K562 (cell line): ENCODE results near the gene KYAT1. TPM values are rescaled to one million over a fixed set of nuclear protein-coding genes. Genes with fewer than 3 reads are reported as not detected.

ENCODE experiments used
- ARNT ChIP-seq, 2 experiments: fragments of 450-650 bp; IDR thresholded peaks; 2 replicates each; pipeline ENCODE4 v1.6.1; 2016; ENCODE audit warnings: mild to moderate bottlenecking in 1 of 2
- CHD1 ChIP-seq: fragments of 200-600 bp; sonication (generic); IDR thresholded peaks from one replicate; pipeline ENCODE4 v1.6.1; 2012; ENCODE audit warnings: mild to moderate bottlenecking, moderate library complexity, low read length, inconsistent platforms
- EP300 ChIP-seq: IDR thresholded peaks from 2 replicates; pipeline ENCODE4 v1.6.1; 2012; ENCODE audit warnings: low read length, improper control_type of control experiment
- ETV1 ChIP-seq: fragments of 450-650 bp; conservative IDR thresholded peaks from 2 replicates; pipeline ENCODE4 v1.6.1; 2016; ENCODE audit warnings: missing genetic modification characterization, control low read depth, low read depth, missing compliant biosample characterization
- MECOM ChIP-seq: fragments of 250-450 bp; sonication (Bioruptor Pico); IDR thresholded peaks from 2 replicates; pipeline ENCODE4 v1.8.0; 2022; ENCODE audit warnings: inconsistent platforms
- MTA3 ChIP-seq: fragments of 450-650 bp; formaldehyde crosslinking; IDR thresholded peaks from 2 replicates; pipeline ENCODE4 v1.6.1; 2017; ENCODE audit warnings: mild to moderate bottlenecking, borderline replicate concordance
- NELFE ChIP-seq: IDR thresholded peaks from 2 replicates; pipeline ENCODE4 v1.6.1; 2011; ENCODE audit warnings: mild to moderate bottlenecking; ENCODE audit not compliant: insufficient read depth, insufficient read length
- NFIX ChIP-seq: fragments of 250-450 bp; sonication (Bioruptor Pico); IDR thresholded peaks from 2 replicates; pipeline ENCODE4 v1.4.0; 2020; ENCODE audit warnings: low read depth, mild to moderate bottlenecking, moderate library complexity
- NRF1 ChIP-seq, 2 experiments: fragments of 450-650 bp; IDR thresholded peaks in 1 of 2; conservative IDR thresholded peaks in 1 of 2; 2 replicates each; pipeline ENCODE4 v1.6.1; 2014; ENCODE audit warnings: mild to moderate bottlenecking in 2 of 2
- RBFOX2 ChIP-seq: fragments of 200-400 bp; formaldehyde crosslinking; IDR thresholded peaks from 2 replicates; pipeline ENCODE4 v1.6.1; 2017; ENCODE audit warnings: low read depth, mild to moderate bottlenecking, low read length, moderate library complexity
- RBM34 ChIP-seq: fragments of 200-400 bp; formaldehyde crosslinking; IDR thresholded peaks from 2 replicates; pipeline ENCODE4 v1.6.1; 2018; ENCODE audit warnings: low read length, borderline replicate concordance; ENCODE audit not compliant: insufficient read depth
- TAL1 ChIP-seq: fragments of 450-650 bp; IDR thresholded peaks from 2 replicates; pipeline ENCODE4 v1.6.1; 2016; ENCODE audit warnings: mild to moderate bottlenecking
- TSC22D4 ChIP-seq: fragments of 450-650 bp; IDR thresholded peaks from 2 replicates; pipeline ENCODE4 v1.6.1; 2016; ENCODE audit warnings: missing genetic modification characterization, missing biosample characterization, control low read depth
- ZBTB8A ChIP-seq: fragments of 450-650 bp; IDR thresholded peaks from 2 replicates; pipeline ENCODE4 v1.6.1; 2018; ENCODE audit warnings: mild to moderate bottlenecking, moderate library complexity; ENCODE audit not compliant: partially characterized antibody
- ZNF146 ChIP-seq: IDR thresholded peaks from one replicate; pipeline ENCODE4 v1.6.1; 2018; ENCODE audit warnings: missing compliant biosample characterization; ENCODE audit not compliant: unreplicated experiment
- ZNF174 ChIP-seq: fragments of 250-450 bp; sonication (Bioruptor Pico); IDR thresholded peaks from 2 replicates; pipeline ENCODE4 v1.4.0; 2020; ENCODE audit warnings: mild to moderate bottlenecking
- ZNF354B ChIP-seq: fragments of 250-450 bp; sonication (Bioruptor Pico); IDR thresholded peaks from 2 replicates; pipeline ENCODE4 v1.4.0; 2020
- ZNF584 ChIP-seq: fragments of 200-800 bp; sonication (Bioruptor generic); IDR thresholded peaks from 2 replicates; pipeline ENCODE4 v1.6.1; 2016; ENCODE audit warnings: low read depth, mild to moderate bottlenecking, missing genetic modification characterization, missing compliant biosample characterization
- polyA plus RNA-seq, 8 experiments: library from polyadenylated mRNA; depleted of rRNA in 4 of 8; stranded (reverse) in 5 of 8; unstranded in 3 of 8; fragments of >200 nt; fragmentation: Nextera tagmentation in 2 of 8; fragmentation: Illumina TruSeq in 1 of 8; extraction: Ambion mirVana in 2 of 8; extraction: Trizol in 1 of 8; gene quantifications; 2 replicates each; pipeline versions ENCODE4 v1.2.1 to v1.2.3, GENCODE V29; 2011 to 2014; ENCODE audit warnings: inconsistent platforms in 1 of 8, missing spikeins in 1 of 8
- total RNA-seq, 7 experiments: library from RNA; depleted of rRNA in 6 of 7; stranded (reverse); fragments of >200 nt in 6 of 7; fragmentation: Illumina TruSeq in 2 of 7; extraction: Trizol in 2 of 7; gene quantifications; 2 replicates each; pipeline versions ENCODE4 v1.2.1 to v1.2.3, GENCODE V29; 2011 to 2021; ENCODE audit warnings: low replicate concordance in 1 of 7
- TF ChIP-seq, protein P1 (sequence below): fragments of 150-350 bp; conservative IDR thresholded peaks from 2 replicates; pipeline ENCODE4 v1.6.1; 2014; ENCODE audit warnings: low read length
- TF ChIP-seq, protein P2 (sequence below), 2 experiments: fragments of 150-350 bp in 1 of 2; IDR thresholded peaks; 2 replicates each; pipeline ENCODE4 v1.6.1; 2012 to 2016; ENCODE audit warnings: low read depth in 2 of 2, low read length in 2 of 2, mild to moderate bottlenecking in 1 of 2, moderate library complexity in 1 of 2
- TF ChIP-seq, protein P3 (sequence below): sonication (generic); formaldehyde crosslinking; IDR thresholded peaks from 2 replicates; pipeline ENCODE4 v1.9.0; 2022; ENCODE audit warnings: mild to moderate bottlenecking, missing genetic modification reagents

The KYAT1 gene
- total and polyA plus RNA-seq, 9 of the 15 experiments (the other 6 are each of a cell fraction or from before 2014, with no cell fraction given), result 6.4 to 16.8 (median 11.1) TPM

DNA sequence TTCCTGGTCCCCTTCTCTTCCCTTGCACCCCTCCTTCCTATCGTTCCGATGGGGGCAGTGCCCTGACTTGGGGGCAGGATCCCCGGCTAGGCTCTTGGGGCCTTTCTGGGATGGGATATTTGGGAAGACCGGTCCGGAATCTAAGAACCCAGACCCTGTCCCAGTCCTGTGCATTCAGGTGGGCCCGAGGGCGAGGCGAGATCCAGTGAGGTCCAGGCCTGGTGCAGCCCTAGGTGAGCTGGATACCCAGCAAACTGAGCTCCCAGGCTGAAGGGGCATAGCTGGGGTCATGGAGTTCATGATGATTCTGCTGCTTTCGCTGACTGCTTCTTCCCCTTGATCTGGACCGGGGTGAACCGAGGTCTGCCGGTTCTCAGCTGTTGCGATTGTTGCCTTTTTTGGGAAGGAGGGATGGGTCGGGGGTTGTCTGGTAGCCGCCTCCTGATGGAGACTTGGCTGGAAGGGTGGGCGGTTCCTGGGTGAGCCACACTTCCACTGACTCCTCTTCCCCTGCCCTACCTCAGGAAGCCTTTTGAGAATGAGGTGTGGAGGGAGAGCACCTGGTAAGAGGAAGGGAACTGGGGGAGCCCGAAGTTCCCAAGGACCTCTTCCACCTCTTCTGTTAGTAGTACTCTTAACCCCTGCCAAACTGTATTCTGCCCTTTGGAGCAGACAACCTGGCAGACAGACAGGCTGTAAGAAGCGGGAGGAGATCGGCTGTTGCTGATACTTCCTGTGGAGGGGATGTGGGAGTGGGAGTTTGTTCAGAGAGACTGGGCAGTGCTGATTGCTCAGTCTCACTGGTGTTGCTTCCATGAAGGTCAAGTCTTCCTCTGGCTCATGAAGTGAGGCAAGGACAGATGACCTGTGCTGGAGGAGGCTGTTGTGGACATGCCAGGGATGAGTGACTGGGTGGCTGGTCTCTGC is 1.2 kb upstream of the KYAT1 start (continued):
- TF ChIP-seq, protein P1, sequence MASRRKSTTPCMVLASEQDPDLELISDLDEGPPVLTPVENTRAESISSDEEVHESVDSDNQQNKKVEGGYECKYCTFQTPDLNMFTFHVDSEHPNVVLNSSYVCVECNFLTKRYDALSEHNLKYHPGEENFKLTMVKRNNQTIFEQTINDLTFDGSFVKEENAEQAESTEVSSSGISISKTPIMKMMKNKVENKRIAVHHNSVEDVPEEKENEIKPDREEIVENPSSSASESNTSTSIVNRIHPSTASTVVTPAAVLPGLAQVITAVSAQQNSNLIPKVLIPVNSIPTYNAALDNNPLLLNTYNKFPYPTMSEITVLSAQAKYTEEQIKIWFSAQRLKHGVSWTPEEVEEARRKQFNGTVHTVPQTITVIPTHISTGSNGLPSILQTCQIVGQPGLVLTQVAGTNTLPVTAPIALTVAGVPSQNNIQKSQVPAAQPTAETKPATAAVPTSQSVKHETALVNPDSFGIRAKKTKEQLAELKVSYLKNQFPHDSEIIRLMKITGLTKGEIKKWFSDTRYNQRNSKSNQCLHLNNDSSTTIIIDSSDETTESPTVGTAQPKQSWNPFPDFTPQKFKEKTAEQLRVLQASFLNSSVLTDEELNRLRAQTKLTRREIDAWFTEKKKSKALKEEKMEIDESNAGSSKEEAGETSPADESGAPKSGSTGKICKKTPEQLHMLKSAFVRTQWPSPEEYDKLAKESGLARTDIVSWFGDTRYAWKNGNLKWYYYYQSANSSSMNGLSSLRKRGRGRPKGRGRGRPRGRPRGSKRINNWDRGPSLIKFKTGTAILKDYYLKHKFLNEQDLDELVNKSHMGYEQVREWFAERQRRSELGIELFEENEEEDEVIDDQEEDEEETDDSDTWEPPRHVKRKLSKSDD, result no peak
- TF ChIP-seq NFIX (no peak), ZNF584 (CRISPR knock-in tag) (no peak), ZBTB8A (no peak), EP300 (peak; percentile 42; the same call in 1 of the 2 replicates), ETV1 (peak; percentile 31; the same call in 1 of the 2 replicates), TSC22D4 (tag) (no peak), CHD1 (no peak), ZNF174 (CRISPR knock-in tag) (no peak), ARNT (IDR thresholded peaks at IDR 0.05) (no peak), ZNF354B (CRISPR knock-in tag) (no peak), ZNF146 (CRISPR knock-in tag) (no peak), NELFE (no peak), RBFOX2 (no peak), RBM34 (no peak), NRF1 (conservative IDR thresholded peaks at IDR 0.05 in 1 of 2, IDR thresholded peaks at IDR 0.05 in 1 of 2) (no peak), MTA3 (no peak), MECOM (no peak), TAL1 (peak; percentile 18; the same call in 1 of the 2 replicates)
- TF ChIP-seq, protein P2, sequence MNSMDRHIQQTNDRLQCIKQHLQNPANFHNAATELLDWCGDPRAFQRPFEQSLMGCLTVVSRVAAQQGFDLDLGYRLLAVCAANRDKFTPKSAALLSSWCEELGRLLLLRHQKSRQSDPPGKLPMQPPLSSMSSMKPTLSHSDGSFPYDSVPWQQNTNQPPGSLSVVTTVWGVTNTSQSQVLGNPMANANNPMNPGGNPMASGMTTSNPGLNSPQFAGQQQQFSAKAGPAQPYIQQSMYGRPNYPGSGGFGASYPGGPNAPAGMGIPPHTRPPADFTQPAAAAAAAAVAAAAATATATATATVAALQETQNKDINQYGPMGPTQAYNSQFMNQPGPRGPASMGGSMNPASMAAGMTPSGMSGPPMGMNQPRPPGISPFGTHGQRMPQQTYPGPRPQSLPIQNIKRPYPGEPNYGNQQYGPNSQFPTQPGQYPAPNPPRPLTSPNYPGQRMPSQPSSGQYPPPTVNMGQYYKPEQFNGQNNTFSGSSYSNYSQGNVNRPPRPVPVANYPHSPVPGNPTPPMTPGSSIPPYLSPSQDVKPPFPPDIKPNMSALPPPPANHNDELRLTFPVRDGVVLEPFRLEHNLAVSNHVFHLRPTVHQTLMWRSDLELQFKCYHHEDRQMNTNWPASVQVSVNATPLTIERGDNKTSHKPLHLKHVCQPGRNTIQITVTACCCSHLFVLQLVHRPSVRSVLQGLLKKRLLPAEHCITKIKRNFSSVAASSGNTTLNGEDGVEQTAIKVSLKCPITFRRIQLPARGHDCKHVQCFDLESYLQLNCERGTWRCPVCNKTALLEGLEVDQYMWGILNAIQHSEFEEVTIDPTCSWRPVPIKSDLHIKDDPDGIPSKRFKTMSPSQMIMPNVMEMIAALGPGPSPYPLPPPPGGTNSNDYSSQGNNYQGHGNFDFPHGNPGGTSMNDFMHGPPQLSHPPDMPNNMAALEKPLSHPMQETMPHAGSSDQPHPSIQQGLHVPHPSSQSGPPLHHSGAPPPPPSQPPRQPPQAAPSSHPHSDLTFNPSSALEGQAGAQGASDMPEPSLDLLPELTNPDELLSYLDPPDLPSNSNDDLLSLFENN (IDR thresholded peaks at IDR 0.05; ENCODE audit: low read depth in 2 of 2, low read length in 2 of 2), result 0 out of 4 replicates have a peak, but pooled peaks of 1 of the 2 experiments have one; percentile 18
- TF ChIP-seq, protein P3, sequence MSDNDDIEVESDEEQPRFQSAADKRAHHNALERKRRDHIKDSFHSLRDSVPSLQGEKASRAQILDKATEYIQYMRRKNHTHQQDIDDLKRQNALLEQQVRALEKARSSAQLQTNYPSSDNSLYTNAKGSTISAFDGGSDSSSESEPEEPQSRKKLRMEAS (CRISPR knock-in tag), result 0 out of 2 replicates have a peak, but pooled peaks have one; percentile 3
